ENCODE results near the gene STAT3.
"Not testable (repeated sequence)": the region's sequence is repeated elsewhere in the genome, so short reads cannot be mapped to it uniquely, and the experiment has no call there.

Gene STAT3

DNA sequence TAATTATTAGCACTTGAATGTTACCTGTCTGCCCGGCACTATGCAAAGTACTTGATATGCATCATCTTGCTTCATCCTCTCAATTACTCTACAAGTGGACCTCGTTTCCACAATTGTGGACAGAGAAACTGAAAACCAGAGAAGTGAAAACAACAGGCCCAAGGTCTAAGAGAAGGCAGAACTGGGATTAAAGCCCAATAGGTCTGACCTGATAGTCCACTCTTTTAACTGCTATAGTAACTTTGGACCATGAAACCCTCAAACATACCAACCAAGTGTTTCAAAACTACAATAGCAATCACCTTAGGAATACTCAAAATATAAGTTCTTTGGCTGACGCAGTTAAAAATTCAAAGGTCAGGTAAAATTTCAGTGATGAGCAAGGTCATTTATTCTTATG lies 7.3 kb downstream of the STAT3 start:
- DNase-seq (ENCODE audit: low spot score): no peak

DNA sequence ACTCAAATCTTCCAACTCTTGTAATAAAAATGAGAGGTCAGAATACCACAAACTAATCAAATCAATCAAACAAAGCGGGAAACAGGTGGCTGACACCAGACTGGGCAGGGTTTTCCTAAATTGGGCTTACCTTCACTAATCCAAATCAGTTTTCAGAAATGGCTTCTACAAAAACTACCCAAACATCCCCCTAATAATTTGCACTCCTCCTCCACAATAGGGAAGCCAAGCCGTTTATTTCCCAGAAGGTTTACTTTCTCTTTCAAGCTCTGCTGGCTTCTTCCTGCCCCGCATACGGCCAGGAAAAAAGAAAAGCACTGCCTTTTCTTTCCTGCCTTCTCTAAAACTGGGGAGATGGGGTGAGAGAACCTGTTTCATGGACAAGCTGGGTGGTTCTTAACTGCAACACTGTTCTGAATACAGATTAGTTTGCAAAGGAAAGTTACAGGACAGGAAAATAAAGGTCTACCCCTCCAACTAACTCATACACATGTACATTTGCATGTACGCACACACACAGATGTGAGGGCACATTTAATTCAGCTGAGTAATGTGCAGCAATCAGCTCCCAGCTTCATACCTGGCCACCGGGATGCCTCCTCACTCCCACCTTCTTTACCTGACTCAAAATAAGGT lies 9.2 kb downstream of the STAT3 start:
- DNase-seq (ENCODE audit: low spot score): no peak

DNA sequence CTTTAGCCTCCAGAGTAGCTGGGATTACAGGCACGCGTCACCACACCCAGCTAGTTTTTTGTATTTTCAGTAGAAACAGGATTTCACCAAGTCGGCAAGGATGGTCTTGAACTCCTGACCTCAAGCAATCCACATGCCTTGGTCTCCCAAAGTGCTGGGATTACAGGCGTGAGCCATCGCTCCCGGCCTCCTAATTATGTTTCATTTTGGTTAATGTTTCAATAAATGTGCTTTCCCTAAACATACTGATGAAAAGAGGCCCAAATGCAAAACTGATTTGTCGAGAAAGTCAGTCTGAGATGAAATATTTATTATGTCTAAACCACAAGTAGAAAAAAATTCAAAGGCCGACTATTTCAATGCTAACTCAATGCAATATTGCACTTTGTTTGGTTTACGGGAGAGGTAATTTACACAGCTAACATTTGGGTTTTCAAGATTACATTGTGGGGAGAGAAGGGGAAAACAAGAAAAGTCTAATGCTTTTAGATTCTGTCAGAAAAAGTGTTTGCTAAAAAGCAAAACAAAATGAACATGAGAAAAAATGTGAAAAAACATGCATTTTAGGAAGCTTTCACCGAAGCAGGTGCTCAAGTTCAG lies 9.8 kb downstream of the STAT3 start:
- DNase-seq (ENCODE audit: low spot score): no peak

DNA sequence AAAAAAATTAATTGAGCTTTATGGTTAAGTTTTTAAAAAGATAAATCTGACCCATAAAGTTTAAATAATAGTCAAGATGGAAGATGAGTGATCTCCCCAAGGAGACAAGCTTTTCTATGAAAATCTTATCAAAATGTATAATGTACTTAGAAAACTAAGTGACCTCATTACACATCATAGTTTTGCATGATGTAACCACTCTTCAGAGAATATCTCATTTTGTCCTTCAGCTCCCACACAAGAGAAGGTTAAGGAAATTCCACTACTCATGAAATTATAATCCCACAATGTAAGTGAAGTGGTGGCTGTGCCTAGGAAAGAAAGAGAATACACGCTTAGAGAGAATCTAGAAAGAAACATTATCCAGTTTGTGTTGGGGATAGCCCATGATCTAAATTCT lies 14.3 kb downstream of the STAT3 start:
- DNase-seq (ENCODE audit: low spot score): no peak

DNA sequence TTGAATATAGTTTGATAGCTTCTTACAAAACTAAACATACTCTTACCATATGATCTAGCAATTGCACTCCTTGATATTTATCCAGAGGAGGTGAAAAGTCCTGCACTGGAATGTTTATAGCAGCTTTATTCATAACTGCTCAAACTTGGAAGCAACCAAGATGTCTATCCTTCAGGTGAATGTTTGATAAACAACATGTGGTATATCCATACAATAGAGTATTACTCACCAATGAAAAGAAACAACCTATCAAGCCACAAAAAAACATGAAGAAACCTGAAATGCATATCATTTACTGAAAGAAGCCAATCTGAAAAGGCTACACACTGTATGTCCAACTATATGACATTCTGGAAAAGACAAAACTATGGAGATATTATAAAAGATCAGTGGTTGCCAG lies 16.1 kb downstream of the STAT3 start:
- no peak for DNase-seq (ENCODE audit: low spot score)

DNA sequence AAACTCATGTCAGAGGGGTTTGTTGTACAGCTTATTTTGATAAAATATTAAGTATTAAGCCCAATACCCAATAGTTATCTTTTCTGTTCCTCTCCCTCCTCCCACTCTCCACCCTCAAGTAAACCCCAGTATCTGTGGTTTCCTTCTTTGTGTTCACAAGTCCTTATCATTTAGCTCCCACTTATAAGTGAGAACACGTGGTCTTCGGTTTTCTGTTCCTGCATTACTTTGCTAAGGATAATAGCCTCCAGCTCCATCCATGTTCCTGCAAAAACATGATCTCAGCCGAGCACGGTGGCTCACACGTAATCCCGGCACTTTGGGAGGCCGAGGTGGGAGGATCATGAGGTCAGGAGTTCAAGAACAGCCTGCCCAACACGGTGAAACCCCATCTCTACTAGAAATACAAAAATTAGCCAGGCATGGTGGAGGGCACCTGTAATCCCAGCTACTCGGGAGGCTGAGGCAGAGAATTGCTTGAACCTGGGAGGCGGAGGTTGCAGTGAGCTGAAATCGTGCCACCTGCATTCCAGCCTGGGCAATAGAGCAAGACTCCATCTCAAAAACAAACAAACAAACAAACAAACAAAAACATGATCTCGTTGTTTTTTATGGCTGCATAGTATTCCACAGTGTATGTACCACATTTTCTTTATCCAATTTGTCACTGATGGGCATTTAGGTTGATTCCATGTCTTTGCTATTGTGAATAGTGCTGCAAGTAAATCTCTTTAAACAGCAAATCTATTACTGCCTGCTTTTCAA lies 19.3 kb downstream of the STAT3 start:
- not testable (repeated sequence) for DNase-seq (ENCODE audit: low spot score)

DNA sequence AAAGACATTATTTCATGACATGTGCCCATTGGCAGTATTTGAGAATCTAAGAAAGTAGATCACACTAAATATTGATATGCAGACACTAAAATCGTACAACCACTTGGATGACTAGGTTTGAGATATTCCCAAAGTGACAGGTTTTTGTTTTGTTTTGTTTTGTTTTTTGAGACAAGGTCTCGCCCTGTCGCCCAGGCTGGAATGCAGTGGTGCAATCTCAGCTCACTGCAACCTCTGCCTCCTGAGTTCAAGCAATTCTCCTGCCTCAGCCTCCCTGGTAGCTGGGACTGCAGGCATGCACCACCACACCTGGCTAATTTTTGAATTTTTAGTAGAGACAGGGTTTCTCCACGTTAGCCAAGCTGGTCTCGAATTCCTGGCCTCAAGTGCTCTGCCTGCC lies 19.9 kb downstream of the STAT3 start:
- DNase-seq (ENCODE audit: low spot score): not testable (repeated sequence)

DNA sequence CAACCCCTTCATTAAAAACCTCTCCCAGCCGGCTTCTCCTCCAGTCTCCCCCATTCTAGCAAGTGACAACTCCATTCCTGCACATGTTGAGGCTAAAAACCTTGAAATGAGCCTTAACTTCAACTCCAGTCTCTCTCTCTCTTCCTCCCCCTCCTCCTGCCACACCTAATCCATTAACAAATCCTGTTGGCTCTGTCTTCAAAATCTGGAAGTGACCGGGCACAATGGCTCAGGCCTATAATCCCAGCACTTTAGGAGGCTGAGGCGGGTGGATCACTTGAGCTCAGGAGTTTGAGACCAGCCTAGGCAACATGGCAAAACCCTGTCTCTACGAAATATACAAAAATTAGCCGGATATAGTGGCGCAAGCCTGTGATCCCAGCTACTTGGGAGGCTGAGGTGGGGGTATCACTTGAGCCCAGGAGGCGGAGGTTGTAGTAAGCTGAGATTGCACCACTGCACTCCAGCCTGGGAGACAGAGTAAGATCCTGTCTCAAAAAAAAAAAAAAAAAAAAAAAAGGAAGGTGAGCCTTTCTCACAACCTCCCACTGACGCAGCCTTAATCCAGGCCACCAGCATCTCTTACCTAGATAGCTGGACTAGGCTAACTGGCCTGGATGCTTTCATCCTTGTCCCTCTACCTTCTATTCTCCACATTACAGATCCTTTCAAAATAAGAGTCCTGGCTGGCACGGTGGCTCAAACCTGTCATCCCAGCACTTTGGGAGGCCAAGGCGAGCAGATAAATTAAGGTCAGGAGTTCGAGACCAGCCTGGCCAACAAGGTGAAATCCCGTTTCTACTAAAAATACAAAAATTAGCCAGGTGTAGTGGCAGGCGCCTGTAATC lies 21.8 kb downstream of the STAT3 start:
- not testable (repeated sequence) for DNase-seq (ENCODE audit: low spot score)

DNA sequence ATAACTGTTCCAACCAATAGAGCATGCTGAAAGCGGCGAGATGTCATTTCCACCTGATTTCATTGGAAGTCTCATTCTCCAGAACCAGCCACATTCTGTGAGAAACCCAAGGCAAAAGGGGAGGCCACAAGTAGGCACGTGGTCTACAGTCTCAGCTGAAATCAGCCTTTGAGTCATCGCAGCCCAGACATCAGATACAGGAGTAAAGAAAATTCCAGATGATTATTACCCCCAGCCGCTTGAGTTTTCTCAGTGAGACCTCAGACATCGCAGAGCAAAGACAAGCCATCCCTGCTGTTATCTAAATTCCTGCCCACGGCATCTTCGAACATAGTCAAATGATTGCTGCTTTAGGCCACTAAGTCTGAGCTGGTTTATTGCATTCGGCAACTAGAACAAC lies 23.1 kb downstream of the STAT3 start:
- DNase-seq (ENCODE audit: low spot score): peak; percentile 70

DNA sequence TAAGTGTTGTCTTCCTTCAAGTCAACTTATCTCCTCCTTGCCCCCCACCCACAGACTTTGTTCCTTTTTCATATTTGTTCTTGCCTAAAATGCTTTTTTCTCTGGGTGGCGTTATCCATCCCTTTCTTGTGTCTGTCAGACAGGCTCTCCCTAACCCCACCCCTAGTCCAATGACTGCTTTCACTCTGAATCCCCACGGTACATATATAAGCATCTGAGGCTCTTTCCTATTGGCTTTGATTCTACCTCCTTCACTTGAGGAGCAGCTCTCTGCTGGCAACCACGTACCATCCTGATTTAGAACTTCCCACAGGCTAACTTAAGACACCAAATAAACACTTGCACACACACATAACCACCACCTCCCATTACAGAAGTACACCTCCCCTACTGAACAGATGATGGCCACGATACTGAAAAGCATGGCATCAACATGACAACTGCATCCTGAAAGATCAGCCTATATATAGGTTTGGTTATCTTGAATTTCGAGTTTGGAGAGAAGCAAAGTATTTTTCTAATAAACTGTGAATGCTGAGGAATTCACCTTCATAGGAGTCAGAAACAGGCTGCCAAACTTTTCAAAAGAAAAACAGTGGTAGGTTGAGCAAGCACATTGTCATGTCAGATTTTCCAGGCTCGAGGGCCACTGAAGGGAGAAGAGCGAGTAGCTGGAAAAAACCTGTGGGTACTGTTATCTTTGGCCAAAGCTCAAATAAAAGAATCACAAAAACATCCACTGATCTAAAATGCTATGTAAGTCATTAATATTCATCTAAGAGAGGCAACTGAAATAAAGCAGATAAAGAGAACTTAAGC lies 24.3 kb downstream of the STAT3 start:
- no peak for DNase-seq (ENCODE audit: low spot score)

DNA sequence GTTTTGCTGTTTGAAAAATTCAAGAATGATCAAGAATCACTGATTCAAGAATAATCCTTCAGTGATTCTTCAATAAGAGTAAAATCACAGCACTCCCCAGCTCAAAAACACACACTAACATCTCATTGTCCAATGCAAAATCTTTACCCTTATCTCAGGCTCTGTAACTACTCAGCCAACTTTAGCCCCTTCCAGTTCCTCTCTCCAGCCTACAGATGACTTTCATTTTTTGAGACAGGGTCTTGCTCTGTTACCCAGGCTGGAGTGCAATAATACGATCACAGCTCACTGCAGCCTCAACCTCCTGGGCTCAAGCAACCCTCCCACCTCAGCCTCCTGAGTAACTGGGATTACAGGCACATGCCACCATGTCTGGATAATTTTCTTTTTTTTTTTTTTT lies 25.0 kb downstream of the STAT3 start:
- DNase-seq (ENCODE audit: low spot score): no peak

DNA sequence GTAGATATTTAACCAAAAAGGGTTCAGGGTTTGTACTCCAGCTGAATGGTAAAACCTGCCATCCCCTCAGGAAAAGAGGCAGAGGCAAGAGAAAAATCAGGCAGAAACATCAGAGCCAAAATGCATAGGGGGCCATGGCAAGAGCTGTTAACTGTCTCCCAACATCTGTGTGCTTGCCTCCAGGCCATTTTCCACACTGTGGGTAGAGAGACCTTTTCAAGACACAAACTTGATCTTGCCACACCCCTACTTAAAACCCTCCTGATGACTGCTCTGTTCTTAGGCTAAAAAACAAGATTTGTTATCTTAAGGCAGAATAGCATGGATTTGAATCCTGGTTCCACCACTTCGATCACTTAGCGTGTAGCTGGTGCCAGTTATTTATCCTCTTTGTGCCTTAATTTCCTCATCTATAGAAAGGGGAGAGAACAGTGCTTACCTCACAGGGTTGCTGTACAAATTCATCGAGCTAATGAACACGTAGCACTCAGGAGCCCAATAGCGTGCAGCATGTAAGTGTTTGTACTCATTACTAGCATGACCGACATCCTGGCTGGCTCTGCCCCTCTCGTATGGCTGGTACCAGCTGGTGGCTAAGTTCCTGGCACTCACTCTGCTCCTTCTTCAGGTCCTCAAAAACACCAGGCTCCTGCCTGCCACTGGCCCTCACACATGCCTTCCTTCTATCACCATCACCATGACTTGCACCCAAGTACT lies 25.8 kb downstream of the STAT3 start:
- no peak for DNase-seq (ENCODE audit: low spot score)

DNA sequence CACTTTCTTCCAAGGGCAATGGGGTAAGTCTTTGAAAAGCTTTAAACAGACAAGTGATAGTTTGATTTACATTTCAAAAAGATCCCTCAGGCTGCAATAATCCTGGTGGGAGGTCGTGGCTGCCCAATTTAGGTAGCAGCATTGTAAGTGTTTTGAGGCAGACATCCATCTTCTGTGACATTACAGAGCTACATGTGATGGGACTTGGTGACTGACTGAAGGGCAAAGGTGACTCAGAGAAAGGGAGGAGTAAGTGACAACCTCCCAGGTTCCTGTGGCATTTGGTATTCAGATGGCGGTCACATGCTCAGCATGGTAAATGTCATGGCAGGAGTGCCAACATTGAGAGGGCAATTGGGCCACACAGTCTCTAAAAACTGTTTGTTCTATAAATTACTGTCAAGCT lies 26.5 kb downstream of the STAT3 start:
- no peak for DNase-seq (ENCODE audit: low spot score)

DNA sequence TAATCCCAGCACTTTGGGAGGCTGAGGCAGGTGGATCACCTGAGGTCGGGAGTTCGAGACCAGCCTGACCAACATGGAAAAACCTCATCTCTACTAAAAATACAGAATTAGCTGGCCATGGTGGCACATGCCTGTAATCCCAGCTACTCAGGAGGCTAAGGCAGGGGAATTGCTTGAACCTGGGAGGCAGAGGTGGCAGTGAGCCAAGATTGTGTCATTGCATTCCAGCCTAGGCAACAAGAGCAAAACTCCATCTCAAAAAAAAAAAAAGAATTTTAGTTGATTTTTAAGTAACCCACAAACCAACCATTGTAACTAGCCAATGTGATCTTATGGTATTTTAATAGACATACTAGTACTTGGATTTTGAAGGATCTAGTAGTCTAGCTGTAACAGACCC lies 27.9 kb downstream of the STAT3 start:
- DNase-seq (ENCODE audit: low spot score): not testable (repeated sequence)

DNA sequence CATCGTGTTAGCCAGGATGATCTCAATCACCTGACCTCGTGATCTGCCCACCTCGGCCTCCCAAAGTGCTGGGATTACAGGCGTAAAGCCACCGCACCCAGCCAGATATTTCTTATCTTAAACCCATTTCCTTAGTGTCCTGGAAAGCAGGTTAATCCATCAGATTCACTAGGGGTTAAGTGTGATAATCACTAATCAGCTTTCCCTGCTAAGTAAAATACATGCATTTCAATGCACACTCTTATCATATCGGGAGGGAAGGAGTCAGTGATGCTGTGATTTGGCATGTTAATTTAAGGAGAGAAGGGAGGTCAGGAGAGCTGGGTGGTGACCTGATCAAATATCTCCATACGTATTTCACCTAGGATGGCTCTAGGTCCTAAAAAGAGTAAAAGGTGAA lies 29.1 kb downstream of the STAT3 start:
- DNase-seq (ENCODE audit: low spot score): no peak

DNA sequence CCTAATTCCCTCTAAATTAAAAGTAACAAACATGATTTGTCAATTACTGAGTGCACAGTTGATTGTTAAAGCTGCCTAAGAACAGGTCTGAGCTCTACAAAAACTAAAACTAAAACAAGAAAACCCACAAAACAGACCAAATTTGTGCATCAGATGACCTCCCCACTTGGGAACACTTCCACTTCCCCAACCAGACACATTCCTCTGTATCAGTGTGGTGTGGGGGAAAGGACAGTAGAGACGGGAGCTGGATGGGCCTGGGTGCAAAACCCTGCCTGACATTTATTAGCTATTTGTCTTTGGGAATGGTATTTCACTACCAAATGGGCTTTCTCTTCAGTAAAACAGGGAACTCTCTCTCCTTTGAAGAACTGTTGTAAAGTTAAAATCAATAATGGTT lies 29.8 kb downstream of the STAT3 start:
- DNase-seq (ENCODE audit: low spot score): no peak

DNA sequence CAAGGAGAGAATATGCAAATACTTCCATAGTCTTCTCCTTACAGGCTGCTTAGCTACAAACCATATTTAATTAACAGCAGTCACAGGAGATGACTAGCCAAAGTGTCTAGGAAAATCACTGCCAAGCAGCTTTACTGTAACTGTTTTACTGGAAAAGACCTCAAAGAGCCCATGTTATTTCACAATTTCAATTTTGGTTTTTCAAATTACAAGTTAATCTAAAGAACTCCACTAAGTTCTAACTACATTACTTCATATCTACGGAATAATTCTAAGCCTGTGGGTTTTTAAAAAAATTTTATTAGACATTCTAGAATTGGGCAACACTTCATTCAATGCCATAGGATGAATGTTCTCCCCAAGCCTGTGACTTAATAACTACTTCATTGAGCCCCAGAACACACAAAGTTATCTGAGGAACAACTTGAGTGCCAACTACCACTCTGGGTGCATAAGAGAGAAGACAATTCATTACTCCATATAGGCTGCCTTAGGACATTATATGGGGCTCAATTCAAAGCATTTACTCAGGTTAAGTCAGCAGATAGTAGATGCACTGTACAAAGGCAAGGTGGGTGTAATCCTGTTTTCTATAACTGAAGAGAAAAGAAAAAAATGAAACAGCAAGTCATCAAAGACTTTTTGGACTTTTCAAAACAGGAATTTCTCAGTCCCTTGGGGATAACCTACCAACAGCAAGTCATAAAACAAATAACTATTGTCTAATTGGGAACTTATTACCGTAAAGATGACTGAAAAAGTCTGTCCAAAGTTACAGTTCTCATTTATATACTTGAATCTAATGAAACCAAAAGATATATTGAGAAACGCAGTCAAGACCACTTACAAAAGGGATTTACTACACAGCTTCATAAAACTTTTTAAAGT lies 33.0 kb downstream of the STAT3 start:
- DNase-seq (ENCODE audit: low spot score): peak; percentile 40

DNA sequence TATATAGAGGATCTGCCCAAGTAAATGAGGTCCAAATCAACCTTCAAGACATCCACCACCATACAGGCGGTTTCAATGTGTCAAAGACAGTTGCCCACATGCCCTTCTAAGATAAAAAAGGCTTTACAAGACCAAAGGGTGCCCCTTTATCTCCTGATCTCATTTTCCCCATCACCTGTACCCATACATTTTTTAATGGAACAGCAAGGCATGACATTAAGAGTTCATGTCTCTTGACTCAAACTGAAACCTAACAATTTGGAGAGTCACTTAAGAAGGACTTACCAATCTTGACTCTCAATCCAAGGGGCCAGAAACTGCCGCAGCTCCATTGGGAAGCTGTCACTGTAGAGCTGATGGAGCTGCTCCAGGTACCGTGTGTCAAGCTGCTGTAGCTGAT lies 40.1 kb downstream of the STAT3 start:
- DNase-seq (ENCODE audit: low spot score): no peak

DNA sequence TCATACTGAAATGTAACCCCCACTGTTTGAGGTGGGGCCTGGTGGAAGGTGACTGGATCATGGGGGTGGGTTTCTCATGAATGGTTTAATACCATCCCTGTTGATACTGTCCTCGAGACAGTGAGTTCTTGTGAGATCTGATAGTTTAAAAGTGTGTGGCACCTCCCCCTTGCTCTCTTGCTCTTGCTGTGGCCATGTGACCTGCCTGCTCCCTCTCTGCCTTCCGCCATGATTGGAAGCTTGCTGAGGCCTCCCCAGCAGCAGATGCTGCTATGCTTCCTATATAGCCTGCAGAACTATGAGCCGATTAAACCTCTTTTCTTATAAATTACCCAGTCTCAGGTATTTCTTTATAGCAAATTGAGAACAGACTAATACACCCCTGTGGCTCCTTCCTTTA lies 40.6 kb downstream of the STAT3 start:
- DNase-seq (ENCODE audit: low spot score): no peak

DNA sequence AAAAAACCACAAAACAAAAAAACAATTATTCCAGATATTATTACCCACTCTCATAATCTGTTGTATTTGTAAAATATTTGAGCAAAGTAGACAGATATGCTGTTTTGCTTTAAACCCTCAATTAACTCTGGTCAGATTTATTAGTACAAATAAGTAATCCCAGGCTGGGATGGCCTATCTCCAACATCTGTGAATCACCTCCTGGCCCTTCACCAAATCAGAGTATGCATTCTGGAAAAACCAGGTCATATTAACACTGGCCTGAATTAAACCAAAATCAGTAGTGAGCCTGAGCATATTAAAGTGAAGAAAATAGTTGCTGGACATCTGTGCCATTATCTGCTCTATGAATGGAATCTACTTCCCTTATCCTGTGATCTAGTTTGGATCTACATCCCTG lies 41.0 kb downstream of the STAT3 start:
- DNase-seq (ENCODE audit: low spot score): peak; percentile 72

Measured in GM03348 (cell line).